ENCODE data around the gene BTBD2. TPM values are rescaled to one million over a fixed set of nuclear protein-coding genes. Genes with fewer than 3 reads are reported as not detected.
A peak's percentile ranks its signal among the peaks of the same experiment; 100 is the strongest.

Gene BTBD2
- total RNA-seq, 2 donors from 2014 or later = 19.9 to 23.0 TPM

GRCh38 chr19:2047076-2047448 lies 31.5 kb upstream of the BTBD2 start:
- Mint-ChIP-seq H3K27me3 (no peaks in the 10 kb centered on the region), H3K9me3 (no peaks in the 10 kb centered on the region), H3K27ac (no peak overlapping the region), H3K4me3 (no peak overlapping the region), H3K36me3 (no peaks in the 10 kb centered on the region), H3K4me1 (ENCODE audit: low read depth in 2 of 2) (peaks cover 11 to 22% of the 10 kb centered on the region in 2 donors)
- DNase-seq (ENCODE audit: low spot score) (no peak), ATAC-seq (no peak)

GRCh38 chr19:2046046-2046907 lies 30.8 kb upstream of the BTBD2 start:
- DNase-seq (ENCODE audit: low spot score) = no peak
- Mint-ChIP-seq H3K36me3 (no peaks in the 10 kb centered on the region), H3K27ac (no peak overlapping the region), H3K27me3 (no peaks in the 10 kb centered on the region), H3K4me1 (ENCODE audit: low read depth in 2 of 2) (peaks cover 6 to 19% of the 10 kb centered on the region in 2 donors), H3K9me3 (no peaks in the 10 kb centered on the region), H3K4me3 (no peak overlapping the region)
- no peak for ATAC-seq

GRCh38 chr19:2045501-2046045 lies 30.1 kb upstream of the BTBD2 start:
- Mint-ChIP-seq H3K9me3 (no peaks in the 10 kb centered on the region), H3K27ac (no peak overlapping the region), H3K4me1 (ENCODE audit: low read depth in 2 of 2) (peaks cover 6 to 19% of the 10 kb centered on the region in 2 donors), H3K4me3 (no peak overlapping the region), H3K36me3 (no peaks in the 10 kb centered on the region), H3K27me3 (no peaks in the 10 kb centered on the region)
- no peak for DNase-seq (ENCODE audit: low spot score)
- ATAC-seq = no peak

- Mint-ChIP-seq H3K27ac (peak overlapping the region in 1 of 2 donors; percentile 37), H3K36me3 (no peaks in the 10 kb centered on the region), H3K9me3 (no peaks in the 10 kb centered on the region), H3K27me3 (no peaks in the 10 kb centered on the region), H3K4me3 (no peak overlapping the region), H3K4me1 (ENCODE audit: low read depth in 2 of 2) (peaks cover 4 to 18% of the 10 kb centered on the region in 2 donors)
- DNase-seq (ENCODE audit: low spot score) (no peak), ATAC-seq (no peak)
These were observed 29.4 kb upstream of the BTBD2 start for GRCh38 chr19:2044709-2045500.

GRCh38 chr19:2043961-2044708 lies 28.6 kb upstream of the BTBD2 start:
- Mint-ChIP-seq H3K4me3 (no peak overlapping the region), H3K36me3 (no peaks in the 10 kb centered on the region), H3K4me1 (ENCODE audit: low read depth in 2 of 2) (peaks cover 0 to 19% of the 10 kb centered on the region in 2 donors), H3K27me3 (no peaks in the 10 kb centered on the region), H3K27ac (peak overlapping the region in 1 of 2 donors; percentile 75), H3K9me3 (no peaks in the 10 kb centered on the region)
- DNase-seq (ENCODE audit: low spot score) = no peak
- ATAC-seq = no peak

- Mint-ChIP-seq H3K27ac (peak overlapping the region; percentile 56 to 75), H3K27me3 (no peaks in the 10 kb centered on the region), H3K4me3 (no peak overlapping the region), H3K4me1 (ENCODE audit: low read depth in 2 of 2) (peaks cover 0 to 14% of the 10 kb centered on the region in 2 donors), H3K36me3 (no peaks in the 10 kb centered on the region), H3K9me3 (no peaks in the 10 kb centered on the region)
- DNase-seq (ENCODE audit: low spot score) (no peak), ATAC-seq (no peak)
These were observed 27.7 kb upstream of the BTBD2 start for GRCh38 chr19:2043251-2043641.

GRCh38 chr19:2042485-2043250 lies 27.2 kb upstream of the BTBD2 start:
- ATAC-seq (no peak), DNase-seq (ENCODE audit: low spot score) (no peak)
- H3K4me1 Mint-ChIP-seq (ENCODE audit: low read depth in 2 of 2) = peaks cover 0 to 11% of the 10 kb centered on the region in 2 donors
- H3K4me3 Mint-ChIP-seq = peak overlapping the region; percentile 58
- peak overlapping the region; percentile 56 to 75 for H3K27ac Mint-ChIP-seq
- H3K36me3 Mint-ChIP-seq = no peaks in the 10 kb centered on the region
- H3K27me3 Mint-ChIP-seq = no peaks in the 10 kb centered on the region
- H3K9me3 Mint-ChIP-seq = no peaks in the 10 kb centered on the region

GRCh38 chr19:2041683-2042484 lies 26.4 kb upstream of the BTBD2 start:
- no peaks in the 10 kb centered on the region for H3K9me3 Mint-ChIP-seq

GRCh38 chr19:2041433-2041682 lies 25.8 kb upstream of the BTBD2 start:
- DNase-seq (ENCODE audit: low spot score) (no peak), ATAC-seq (no peak)
- Mint-ChIP-seq H3K4me3 (peak overlapping the region; percentile 60), H3K27me3 (no peaks in the 10 kb centered on the region), H3K4me1 (ENCODE audit: low read depth in 2 of 2) (peaks cover 0 to 11% of the 10 kb centered on the region in 2 donors), H3K36me3 (no peaks in the 10 kb centered on the region), H3K9me3 (no peaks in the 10 kb centered on the region), H3K27ac (peak overlapping the region; percentile 73 to 75)

More at GRCh38 chr19:2041683-2042484, 26.4 kb upstream of the BTBD2 start:
- peak overlapping the region; percentile 60 for H3K4me3 Mint-ChIP-seq
- peaks cover 0 to 11% of the 10 kb centered on the region in 2 donors for H3K4me1 Mint-ChIP-seq (ENCODE audit: low read depth in 2 of 2)
- peak; percentile 99 for DNase-seq (ENCODE audit: low spot score)
- H3K27ac Mint-ChIP-seq = peak overlapping the region; percentile 73 to 75
- ATAC-seq = peak; percentile 94 to 95
- no peaks in the 10 kb centered on the region for H3K36me3 Mint-ChIP-seq
- H3K27me3 Mint-ChIP-seq = no peaks in the 10 kb centered on the region

GRCh38 chr19:2040647-2041432 lies 25.3 kb upstream of the BTBD2 start:
- ATAC-seq (no peak), DNase-seq (ENCODE audit: low spot score) (no peak)
- H3K36me3 Mint-ChIP-seq = no peaks in the 10 kb centered on the region
- peak overlapping the region; percentile 73 to 75 for H3K27ac Mint-ChIP-seq
- peaks cover 0 to 11% of the 10 kb centered on the region in 2 donors for H3K4me1 Mint-ChIP-seq (ENCODE audit: low read depth in 2 of 2)
- peak overlapping the region; percentile 60 for H3K4me3 Mint-ChIP-seq
- H3K27me3 Mint-ChIP-seq = no peaks in the 10 kb centered on the region
- no peaks in the 10 kb centered on the region for H3K9me3 Mint-ChIP-seq

- no peaks in the 10 kb centered on the region for H3K36me3 Mint-ChIP-seq
- H3K4me1 Mint-ChIP-seq (ENCODE audit: low read depth in 2 of 2) = peaks cover 0 to 15% of the 10 kb centered on the region in 2 donors
- no peaks in the 10 kb centered on the region for H3K9me3 Mint-ChIP-seq
- DNase-seq (ENCODE audit: low spot score) = no peak
- ATAC-seq = no peak
- no peak overlapping the region for H3K27ac Mint-ChIP-seq
- no peaks in the 10 kb centered on the region for H3K27me3 Mint-ChIP-seq
- no peak overlapping the region for H3K4me3 Mint-ChIP-seq
These were observed 24.6 kb upstream of the BTBD2 start for GRCh38 chr19:2039959-2040646.
